HepG2 (cell line): ENCODE data around the gene IGF2BP1. TPM values are rescaled to one million over a fixed set of nuclear protein-coding genes. Genes with fewer than 3 reads are reported as not detected.

Source experiments
- ATAC-seq: fragments of 200-7000 bp; cut with Tn5 transposase; 3 replicates; pipeline ENCODE4 v1.9.1; 2020; ENCODE audit warnings: mild to moderate bottlenecking, moderate library complexity
- BruUV-seq: library from RNA; stranded (reverse); fragments of 400-500 nt; replicated peaks from 2 replicates; lab custom pipeline; 2021; lab: Mats Ljungman, UMichigan
- CTCF ChIA-PET: fragments of 300-600 bp; formaldehyde crosslinking; extraction: SDS; loops from one replicate; lab custom pipeline; 2021; ENCODE audit warnings: low total read pairs, inconsistent platforms, low intra/inter-chr PET ratio; lab: Yijun Ruan, JAX
- POLR2A ChIA-PET: fragments of 350-600 bp; sonication (Branson Sonifier 250); formaldehyde crosslinking; loops from one replicate; lab custom pipeline; 2020; ENCODE audit warnings: antibody characterized with exemption, inconsistent platforms; lab: Yijun Ruan, JAX
- DNase-seq: peaks from one replicate; pipeline ENCODE4 v3.0.0-alpha.2; 2015; ENCODE audit warnings: low spot score
- FAIRE-seq: peaks from 3 replicates; lab custom pipeline; 2011; peaks lifted over from hg19 to GRCh38; lab: Jason Lieb, UNC
- H2AFZ ChIP-seq: one replicate; pipeline ENCODE4 v1.6.1; 2011; ENCODE audit warnings: low read length, inconsistent platforms
- H3K27ac ChIP-seq: fragments of 300-600 bp; 3 replicates; pipeline ENCODE4 v1.8.0; 2011; ENCODE audit warnings: mixed run types, mild to moderate bottlenecking, mixed read lengths, low read length, inconsistent platforms; ENCODE audit not compliant: insufficient read depth; ENCODE audit errors: extremely low read length
- H3K27me3 ChIP-seq, 2 experiments: fragments of 200-600 bp in 1 of 2; 2 replicates in 1 of 2; 3 replicates in 1 of 2; pipeline versions ENCODE4 v1.6.0 to v1.8.0; 2011; ENCODE audit warnings: low read length in 2 of 2, mild to moderate bottlenecking in 2 of 2, moderate library complexity in 2 of 2, inconsistent platforms in 1 of 2; ENCODE audit not compliant: insufficient read depth in 2 of 2, control insufficient read depth in 1 of 2
- H3K36me3 ChIP-seq, 2 experiments: fragments of 200-600 bp in 1 of 2; replicated peaks in 1 of 2; 2 replicates in 1 of 2; 3 replicates in 1 of 2; pipeline versions ENCODE4 v1.5.1 to v1.8.0; 2011; ENCODE audit warnings: low read length in 2 of 2, inconsistent platforms in 1 of 2; ENCODE audit not compliant: insufficient read depth in 2 of 2, control insufficient read depth in 1 of 2
- H3K4me1 ChIP-seq: 2 replicates; pipeline ENCODE4 v1.5.1; 2012; ENCODE audit warnings: low read length, inconsistent platforms; ENCODE audit not compliant: insufficient read depth
- H3K4me2 ChIP-seq: 2 replicates; pipeline ENCODE4 v1.6.0; 2011; ENCODE audit warnings: low read depth, low read length, inconsistent platforms
- H3K4me3 ChIP-seq, 3 experiments: fragments of 200-600 bp in 1 of 3; sonication (generic), shearing (Covaris generic) in 1 of 3; replicated peaks in 1 of 3; 2 replicates each; pipeline ENCODE4 v1.5.1; 2011 to 2016; ENCODE audit warnings: low read length in 3 of 3, inconsistent platforms in 2 of 3, low read depth in 2 of 3, mild to moderate bottlenecking in 2 of 3, control low read depth in 1 of 3, mixed read lengths in 1 of 3; ENCODE audit not compliant: insufficient read depth in 1 of 3
- H3K79me2 ChIP-seq: one replicate; pipeline ENCODE4 v1.6.1; 2011; ENCODE audit warnings: low read length, inconsistent platforms; ENCODE audit not compliant: insufficient read depth
- H3K9ac ChIP-seq: 2 replicates; pipeline ENCODE4 v1.6.0; 2011; ENCODE audit warnings: mild to moderate bottlenecking, low read depth, low read length, inconsistent platforms; ENCODE audit not compliant: insufficient read depth
- H3K9me3 ChIP-seq: 2 replicates; pipeline ENCODE4 v1.5.1; 2012; ENCODE audit warnings: mild to moderate bottlenecking, low read length
- H4K20me1 ChIP-seq: 2 replicates; pipeline ENCODE4 v1.6.0; 2011; ENCODE audit warnings: inconsistent platforms, mild to moderate bottlenecking, low read length, moderate library complexity; ENCODE audit not compliant: insufficient read depth
- ARNTL ChIP-seq: sonication (generic); formaldehyde crosslinking; IDR thresholded peaks from 2 replicates; pipeline ENCODE4 v1.4.0; 2020; ENCODE audit warnings: mild to moderate bottlenecking, missing genetic modification reagents
- ASH2L ChIP-seq: fragments of 300-600, 200-600 bp; sonication (generic); IDR thresholded peaks from 2 replicates; pipeline ENCODE4 v1.7.0; 2017; ENCODE audit warnings: low read depth, mild to moderate bottlenecking, moderate library complexity, mixed read lengths, low read length; ENCODE audit not compliant: insufficient read length
- FOXC1 ChIP-seq: sonication (generic); formaldehyde crosslinking; IDR thresholded peaks from 2 replicates; pipeline ENCODE4 v1.8.0; 2022; ENCODE audit warnings: mild to moderate bottlenecking, missing genetic modification reagents, borderline replicate concordance
- HNF1A ChIP-seq, 2 experiments: sonication (generic) in 1 of 2; formaldehyde crosslinking in 1 of 2; IDR thresholded peaks; 2 replicates each; pipeline versions ENCODE4 v1.4.0 to v1.6.1; 2016 to 2020; ENCODE audit warnings: borderline replicate concordance in 1 of 2, low read depth in 1 of 2, mild to moderate bottlenecking in 1 of 2, missing genetic modification reagents in 1 of 2
- HNRNPUL1 ChIP-seq: fragments of 200-400 bp; formaldehyde crosslinking; IDR thresholded peaks from 2 replicates; pipeline ENCODE4 v1.6.1; 2017; ENCODE audit warnings: low read depth, mild to moderate bottlenecking, low read length, moderate library complexity
- KDM2A ChIP-seq: sonication (generic); formaldehyde crosslinking; IDR thresholded peaks from 2 replicates; pipeline ENCODE4 v1.4.0; 2020; ENCODE audit warnings: low read depth, missing genetic modification reagents, borderline replicate concordance
- MEF2D ChIP-seq: sonication (generic); formaldehyde crosslinking; IDR thresholded peaks from 2 replicates; pipeline ENCODE4 v1.5.1; 2020; ENCODE audit warnings: mild to moderate bottlenecking, missing genetic modification reagents
- MYC ChIP-seq: sonication (generic); formaldehyde crosslinking; IDR thresholded peaks from 2 replicates; pipeline ENCODE4 v1.9.0; 2021; ENCODE audit warnings: missing genetic modification reagents, borderline replicate concordance
- PATZ1 ChIP-seq: sonication (generic); formaldehyde crosslinking; IDR thresholded peaks from 2 replicates; pipeline ENCODE4 v1.4.0; 2020; ENCODE audit warnings: missing genetic modification reagents
- PHF5A ChIP-seq: IDR thresholded peaks from one replicate; pipeline ENCODE4 v1.6.1; 2018; ENCODE audit warnings: low read depth, missing genetic modification reagents; ENCODE audit not compliant: unreplicated experiment
- SNAPC2 ChIP-seq: sonication (generic); formaldehyde crosslinking; IDR thresholded peaks from 2 replicates; pipeline ENCODE4 v1.8.1; 2022; ENCODE audit warnings: mild to moderate bottlenecking, missing genetic modification reagents
- SPEN ChIP-seq: sonication (generic); formaldehyde crosslinking; IDR thresholded peaks from 2 replicates; pipeline ENCODE4 v1.5.1; 2020; ENCODE audit warnings: low read depth, mild to moderate bottlenecking, missing genetic modification reagents
- TBX2 ChIP-seq: sonication (generic); formaldehyde crosslinking; IDR thresholded peaks from 2 replicates; pipeline ENCODE4 v1.5.0; 2020; ENCODE audit warnings: missing genetic modification reagents, mild to moderate bottlenecking, borderline replicate concordance
- ZNF230 ChIP-seq: sonication (generic); formaldehyde crosslinking; IDR thresholded peaks from 2 replicates; pipeline ENCODE4 v1.4.0; 2020; ENCODE audit warnings: mild to moderate bottlenecking, missing genetic modification reagents
- ZNF335 ChIP-seq: sonication (generic); formaldehyde crosslinking; IDR thresholded peaks from 2 replicates; pipeline ENCODE4 v1.4.0; 2020; ENCODE audit warnings: missing genetic modification reagents
- ZNF616 ChIP-seq: sonication (generic); formaldehyde crosslinking; IDR thresholded peaks from 2 replicates; pipeline ENCODE4 v1.5.0; 2020; ENCODE audit warnings: low read depth, mild to moderate bottlenecking, missing genetic modification reagents
- ZNF777 ChIP-seq: sonication (generic); formaldehyde crosslinking; IDR thresholded peaks from 2 replicates; pipeline ENCODE4 v1.4.0; 2020; ENCODE audit warnings: missing genetic modification reagents
- WGBS: methylation state at CpG from one replicate; pipeline ENCODE4 v1.1.6; 2017; ENCODE audit warnings: low lambda C conversion rate; 5-methylcytosine and 5-hydroxymethylcytosine counted together
- in situ Hi-C: cut with HindIII; loops from 2 replicates; pipeline ENCODE4 v1.10.0; 2017; ENCODE audit warnings: low pct_unique_long_range_greater_than_20kb; ENCODE audit not compliant: extremely low pct_ligation_motif_present
- intact Hi-C: fragments of 100-400 bp; cut with micrococcal nuclease; formaldehyde crosslinking; loops from one replicate; pipeline ENCODE4 v1.10.0; 2022; ENCODE audit not compliant: unreplicated experiment
- polyA plus RNA-seq, 8 experiments: library from polyadenylated mRNA; depleted of rRNA in 3 of 8; stranded (reverse) in 7 of 8; unstranded in 1 of 8; fragments of >200 nt; fragmentation: Illumina TruSeq in 4 of 8; extraction: Trizol in 4 of 8; gene quantifications; 2 replicates each; pipeline versions ENCODE4 v1.2.1 to v1.2.3, GENCODE V29; 2011 to 2016; ENCODE audit warnings: low read depth in 4 of 8, missing spikeins in 1 of 8, mixed read lengths in 1 of 8; ENCODE audit not compliant: insufficient read depth in 1 of 8
- total RNA-seq, 5 experiments: library from RNA; depleted of rRNA; stranded (reverse); fragments of >200 nt; fragmentation: Illumina TruSeq; extraction: Trizol; gene quantifications; 2 replicates each; pipeline ENCODE4 v1.2.3, GENCODE V29; 2016; ENCODE audit warnings: low read depth in 1 of 5

Gene IGF2BP1
- total and polyA plus RNA-seq, 2 of the 13 experiments (the other 11 are each of a cell fraction or from before 2014, with no cell fraction given) = 29.7 to 75.1 TPM

GRCh38 chr17:48997827-48998586 is 822 bp downstream of the IGF2BP1 start:
- Histone ChIP-seq H3K27ac (peak overlapping the region; percentile 95), H3K4me1 (peaks cover 31% of the 10 kb centered on the region), H3K36me3 (no peaks in the 10 kb centered on the region), H3K9ac (peak overlapping the region; percentile 99), H3K9me3 (no peaks in the 10 kb centered on the region), H3K4me2 (peak overlapping the region; percentile 87), H3K4me3 (peak overlapping the region; percentile 87 to 97 (median 90)), H2AFZ (no peak overlapping the region), H3K27me3 (peaks cover 0 to 3% of the 10 kb centered on the region in 2 experiments; a peak in 1 of 5 replicates), H3K79me2 (peaks cover 74% of the 10 kb centered on the region), H4K20me1 (peaks cover 7% of the 10 kb centered on the region)
- FAIRE-seq (no peak), DNase-seq (no peak), ATAC-seq (peak; percentile 8)
- intact Hi-C loops = loop anchor here (2.0 kb wide), 2 partner anchors 35 to 43 kb away; no protein-coding TSS in a partner anchor
- BruUV-seq = no TSS peak
- ChIA-PET POLR2A (interaction anchor here (0.5 to 8.6 kb wide), 17 partner anchors 8 to 105 kb away, joined by 3 to 268 read pairs (median 17); partner anchors contain the start of genes ATP5MC1, GIP, SNF8 and UBE2Z), CTCF (interaction anchor here (1.4 kb wide), 1 partner anchor 44 kb away, joined by 3 read pairs; no protein-coding TSS in a partner anchor)
- 2% methylated on average over 35 of the region's 63 CpGs for WGBS
- in situ Hi-C loops = no loop called here
- TF ChIP-seq ASH2L (peak; percentile 44), MYC (CRISPR knock-in tag) (peak; percentile 73), ZNF335 (0 out of 2 replicates have a peak, but pooled peaks have one; percentile 17), ZNF616 (CRISPR knock-in tag) (peak; percentile 65; the same call in 1 of the 2 replicates), ZNF230 (CRISPR knock-in tag) (no peak), MEF2D (CRISPR knock-in tag) (no peak), FOXC1 (CRISPR knock-in tag) (0 out of 2 replicates have a peak, but pooled peaks have one; percentile 4), HNF1A (IDR thresholded peaks at IDR 0.05; ENCODE audit: low read depth) (no peak), HNF1A (CRISPR knock-in tag; IDR thresholded peaks at IDR 0.05; ENCODE audit: borderline replicate concordance) (0 out of 2 replicates have a peak, but pooled peaks have one; percentile 22), HNRNPUL1 (no peak), KDM2A (CRISPR knock-in tag) (peak; percentile 12), ARNTL (CRISPR knock-in tag) (peak; percentile 63), SNAPC2 (CRISPR knock-in tag) (no peak), SPEN (CRISPR knock-in tag) (peak; percentile 58; the same call in 1 of the 2 replicates), TBX2 (peak; percentile 10; the same call in 1 of the 2 replicates), PHF5A (CRISPR knock-in tag) (no peak), ZNF777 (peak; percentile 87), PATZ1 (CRISPR knock-in tag) (peak; percentile 95)
